Astrocyte (in vitro differentiated cells and primary cell): Measurements from ENCODE around the gene ZEB2.

Experiments
- CTCF ChIP-seq: IDR thresholded peaks from 2 replicates; pipeline ENCODE4 v1.5.1; 2011; ENCODE audit warnings: low read depth, mild to moderate bottlenecking, inconsistent platforms, low read length, moderate library complexity; ENCODE audit not compliant: insufficient read depth
- EZH2 ChIP-seq: IDR thresholded peaks from 2 replicates; pipeline ENCODE4 v1.6.1; 2012; ENCODE audit warnings: mild to moderate bottlenecking, low read length, inconsistent platforms; ENCODE audit not compliant: insufficient read depth

- TF ChIP-seq CTCF (no peak), EZH2 (no peak)
Observed at GRCh38 chr2:144514616-144515091, 5.3 kb downstream of the ZEB2 start.
